HepG2 (cell line): ENCODE results near the gene NEDD4L. TPM values are rescaled to one million over a fixed set of nuclear protein-coding genes. Genes with fewer than 3 reads are reported as not detected.

Experiments used
- ATAC-seq: fragments of 200-7000 bp; cut with Tn5 transposase; 3 replicates; pipeline ENCODE4 v1.9.1; 2020; ENCODE audit warnings: mild to moderate bottlenecking, moderate library complexity
- BruUV-seq: library from RNA; stranded (reverse); fragments of 400-500 nt; replicated peaks from 2 replicates; lab custom pipeline; 2021; lab: Mats Ljungman, UMichigan
- CTCF ChIA-PET: fragments of 300-600 bp; formaldehyde crosslinking; extraction: SDS; loops from one replicate; lab custom pipeline; 2021; ENCODE audit warnings: low total read pairs, inconsistent platforms, low intra/inter-chr PET ratio; lab: Yijun Ruan, JAX
- POLR2A ChIA-PET: fragments of 350-600 bp; sonication (Branson Sonifier 250); formaldehyde crosslinking; loops from one replicate; lab custom pipeline; 2020; ENCODE audit warnings: antibody characterized with exemption, inconsistent platforms; lab: Yijun Ruan, JAX
- DNase-seq: peaks from one replicate; pipeline ENCODE4 v3.0.0-alpha.2; 2015; ENCODE audit warnings: low spot score
- FAIRE-seq: peaks from 3 replicates; lab custom pipeline; 2011; peaks lifted over from hg19 to GRCh38; lab: Jason Lieb, UNC
- H2AFZ ChIP-seq: one replicate; pipeline ENCODE4 v1.6.1; 2011; ENCODE audit warnings: low read length, inconsistent platforms
- H3K27ac ChIP-seq: fragments of 300-600 bp; 3 replicates; pipeline ENCODE4 v1.8.0; 2011; ENCODE audit warnings: mixed run types, mild to moderate bottlenecking, mixed read lengths, low read length, inconsistent platforms; ENCODE audit not compliant: insufficient read depth; ENCODE audit errors: extremely low read length
- H3K27me3 ChIP-seq, 2 experiments: fragments of 200-600 bp in 1 of 2; 2 replicates in 1 of 2; 3 replicates in 1 of 2; pipeline versions ENCODE4 v1.6.0 to v1.8.0; 2011; ENCODE audit warnings: low read length in 2 of 2, mild to moderate bottlenecking in 2 of 2, moderate library complexity in 2 of 2, inconsistent platforms in 1 of 2; ENCODE audit not compliant: insufficient read depth in 2 of 2, control insufficient read depth in 1 of 2
- H3K36me3 ChIP-seq, 2 experiments: fragments of 200-600 bp in 1 of 2; replicated peaks in 1 of 2; 2 replicates in 1 of 2; 3 replicates in 1 of 2; pipeline versions ENCODE4 v1.5.1 to v1.8.0; 2011; ENCODE audit warnings: low read length in 2 of 2, inconsistent platforms in 1 of 2; ENCODE audit not compliant: insufficient read depth in 2 of 2, control insufficient read depth in 1 of 2
- H3K4me1 ChIP-seq: 2 replicates; pipeline ENCODE4 v1.5.1; 2012; ENCODE audit warnings: low read length, inconsistent platforms; ENCODE audit not compliant: insufficient read depth
- H3K4me2 ChIP-seq: 2 replicates; pipeline ENCODE4 v1.6.0; 2011; ENCODE audit warnings: low read depth, low read length, inconsistent platforms
- H3K4me3 ChIP-seq, 3 experiments: fragments of 200-600 bp in 1 of 3; sonication (generic), shearing (Covaris generic) in 1 of 3; replicated peaks in 1 of 3; 2 replicates each; pipeline ENCODE4 v1.5.1; 2011 to 2016; ENCODE audit warnings: low read length in 3 of 3, inconsistent platforms in 2 of 3, low read depth in 2 of 3, mild to moderate bottlenecking in 2 of 3, control low read depth in 1 of 3, mixed read lengths in 1 of 3; ENCODE audit not compliant: insufficient read depth in 1 of 3
- H3K79me2 ChIP-seq: one replicate; pipeline ENCODE4 v1.6.1; 2011; ENCODE audit warnings: low read length, inconsistent platforms; ENCODE audit not compliant: insufficient read depth
- H3K9ac ChIP-seq: 2 replicates; pipeline ENCODE4 v1.6.0; 2011; ENCODE audit warnings: mild to moderate bottlenecking, low read depth, low read length, inconsistent platforms; ENCODE audit not compliant: insufficient read depth
- H3K9me3 ChIP-seq: 2 replicates; pipeline ENCODE4 v1.5.1; 2012; ENCODE audit warnings: mild to moderate bottlenecking, low read length
- H4K20me1 ChIP-seq: 2 replicates; pipeline ENCODE4 v1.6.0; 2011; ENCODE audit warnings: inconsistent platforms, mild to moderate bottlenecking, low read length, moderate library complexity; ENCODE audit not compliant: insufficient read depth
- CTCF ChIP-seq: sonication (generic); formaldehyde crosslinking; IDR thresholded peaks from 2 replicates; pipeline ENCODE4 v1.5.0; 2020; ENCODE audit warnings: mild to moderate bottlenecking, missing genetic modification reagents, moderate library complexity
- FOSL2 ChIP-seq: sonication (generic); formaldehyde crosslinking; IDR thresholded peaks from 2 replicates; pipeline ENCODE4 v1.4.0; 2020; ENCODE audit warnings: missing genetic modification reagents
- GTF3A ChIP-seq: sonication (generic); formaldehyde crosslinking; conservative IDR thresholded peaks from 2 replicates; pipeline ENCODE4 v1.4.0; 2020; ENCODE audit warnings: mild to moderate bottlenecking, missing genetic modification reagents
- HOXD1 ChIP-seq: sonication (generic); formaldehyde crosslinking; IDR thresholded peaks from 2 replicates; pipeline ENCODE4 v1.5.0; 2020; ENCODE audit warnings: missing genetic modification reagents
- JUNB ChIP-seq: sonication (generic); formaldehyde crosslinking; IDR thresholded peaks from 2 replicates; pipeline ENCODE4 v1.8.0; 2022; ENCODE audit warnings: missing genetic modification reagents, mild to moderate bottlenecking, borderline replicate concordance
- PBX3 ChIP-seq: sonication (generic); formaldehyde crosslinking; IDR thresholded peaks from 2 replicates; pipeline ENCODE4 v1.8.1; 2023; ENCODE audit warnings: missing genetic modification reagents, inconsistent platforms, borderline replicate concordance
- SAP130 ChIP-seq: IDR thresholded peaks from 2 replicates; pipeline ENCODE4 v1.6.1; 2016; ENCODE audit warnings: low read depth
- STAG1 ChIP-seq: sonication (generic); formaldehyde crosslinking; IDR thresholded peaks from 2 replicates; pipeline ENCODE4 v1.4.0; 2020; ENCODE audit warnings: missing genetic modification reagents
- THRA ChIP-seq: sonication (generic); formaldehyde crosslinking; IDR thresholded peaks from 2 replicates; pipeline ENCODE4 v1.4.0; 2020; ENCODE audit warnings: missing genetic modification reagents, borderline replicate concordance
- ZMYM2 ChIP-seq: sonication (generic); formaldehyde crosslinking; IDR thresholded peaks from 2 replicates; pipeline ENCODE4 v1.8.0; 2022; ENCODE audit warnings: mild to moderate bottlenecking, missing genetic modification reagents
- ZNF256 ChIP-seq: sonication (generic); formaldehyde crosslinking; conservative IDR thresholded peaks from 2 replicates; pipeline ENCODE4 v1.4.0; 2020; ENCODE audit warnings: missing genetic modification reagents
- ZNF30 ChIP-seq: sonication (generic); formaldehyde crosslinking; IDR thresholded peaks from 2 replicates; pipeline ENCODE4 v1.5.0; 2020; ENCODE audit warnings: mild to moderate bottlenecking, missing genetic modification reagents
- ZNF333 ChIP-seq: sonication (generic); formaldehyde crosslinking; IDR thresholded peaks from 2 replicates; pipeline ENCODE4 v1.4.0; 2020; ENCODE audit warnings: mild to moderate bottlenecking, missing genetic modification reagents, borderline replicate concordance
- WGBS: methylation state at CpG from one replicate; pipeline ENCODE4 v1.1.6; 2017; ENCODE audit warnings: low lambda C conversion rate; 5-methylcytosine and 5-hydroxymethylcytosine counted together
- in situ Hi-C: cut with HindIII; loops from 2 replicates; pipeline ENCODE4 v1.10.0; 2017; ENCODE audit warnings: low pct_unique_long_range_greater_than_20kb; ENCODE audit not compliant: extremely low pct_ligation_motif_present
- intact Hi-C: fragments of 100-400 bp; cut with micrococcal nuclease; formaldehyde crosslinking; loops from one replicate; pipeline ENCODE4 v1.10.0; 2022; ENCODE audit not compliant: unreplicated experiment
- polyA plus RNA-seq, 8 experiments: library from polyadenylated mRNA; depleted of rRNA in 3 of 8; stranded (reverse) in 7 of 8; unstranded in 1 of 8; fragments of >200 nt; fragmentation: Illumina TruSeq in 4 of 8; extraction: Trizol in 4 of 8; gene quantifications; 2 replicates each; pipeline versions ENCODE4 v1.2.1 to v1.2.3, GENCODE V29; 2011 to 2016; ENCODE audit warnings: low read depth in 4 of 8, missing spikeins in 1 of 8, mixed read lengths in 1 of 8; ENCODE audit not compliant: insufficient read depth in 1 of 8
- total RNA-seq, 5 experiments: library from RNA; depleted of rRNA; stranded (reverse); fragments of >200 nt; fragmentation: Illumina TruSeq; extraction: Trizol; gene quantifications; 2 replicates each; pipeline ENCODE4 v1.2.3, GENCODE V29; 2016; ENCODE audit warnings: low read depth in 1 of 5

The NEDD4L gene
- total and polyA plus RNA-seq, 2 of the 13 experiments (the other 11 are each of a cell fraction or from before 2014, with no cell fraction given): 168 to 390 TPM

GRCh38 chr18:58230438-58231179, 186.6 kb downstream of the NEDD4L start:
- Histone ChIP-seq H3K27me3 (no peaks in the 10 kb centered on the region), H3K4me2 (peak overlapping the region; percentile 7; the same call in 1 of the 2 replicates), H3K9me3 (no peaks in the 10 kb centered on the region), H3K36me3 (peaks cover 7 to 11% of the 10 kb centered on the region in 2 experiments), H3K27ac (no peak overlapping the region), H3K4me3 (no peak overlapping the region), H4K20me1 (peaks cover 38% of the 10 kb centered on the region), H3K4me1 (peaks cover 100% of the 10 kb centered on the region), H3K79me2 (peaks cover 92% of the 10 kb centered on the region), H3K9ac (no peak overlapping the region), H2AFZ (no peak overlapping the region)
- BruUV-seq: no TSS peak
- WGBS: 62% methylated on average over 7 of the region's 8 CpGs
- intact Hi-C loops (no loop called here), in situ Hi-C loops (no loop called here)
- no peak for TF ChIP-seq PBX3 (CRISPR knock-in tag)
- peak; percentile 64 for TF ChIP-seq FOSL2 (CRISPR knock-in tag)
- TF ChIP-seq THRA (CRISPR knock-in tag): peak; percentile 84; the same call in 1 of the 2 replicates
- ChIA-PET CTCF (no interaction called here), POLR2A (no interaction called here)
- ATAC-seq (no peak), FAIRE-seq (no peak), DNase-seq (no peak)

GRCh38 chr18:58231930-58232329, 187.9 kb downstream of the NEDD4L start:
- Histone ChIP-seq H4K20me1 (peaks cover 28% of the 10 kb centered on the region), H3K36me3 (peaks cover 5 to 10% of the 10 kb centered on the region in 2 experiments; a peak in 4 of 5 replicates), H3K4me1 (peaks cover 87% of the 10 kb centered on the region), H2AFZ (no peak overlapping the region), H3K4me3 (no peak overlapping the region), H3K79me2 (peaks cover 85% of the 10 kb centered on the region), H3K9ac (no peak overlapping the region), H3K27me3 (no peaks in the 10 kb centered on the region), H3K9me3 (no peaks in the 10 kb centered on the region), H3K27ac (peak overlapping the region; percentile 52), H3K4me2 (peak overlapping the region; percentile 45)
- CTCF ChIA-PET: no interaction called here
- TF ChIP-seq HOXD1 (CRISPR knock-in tag) (no peak), ZNF333 (CRISPR knock-in tag) (no peak), GTF3A (no peak), ZMYM2 (CRISPR knock-in tag) (no peak), ZNF30 (CRISPR knock-in tag) (no peak), SAP130 (CRISPR knock-in tag) (0 out of 2 replicates have a peak, but pooled peaks have one; percentile 14), JUNB (CRISPR knock-in tag) (no peak), STAG1 (CRISPR knock-in tag) (peak; percentile 39), ZNF256 (CRISPR knock-in tag) (no peak), CTCF (peak; percentile 49)
- ATAC-seq (peak; percentile 59), FAIRE-seq (peak; percentile 32), DNase-seq (peak; percentile 15)
- 59% methylated on average over 2 of the region's 2 CpGs for WGBS
- BruUV-seq: no TSS peak
- POLR2A ChIA-PET: no interaction called here
- in situ Hi-C loops: no loop called here
- intact Hi-C loops: no loop called here
